ENCODE measurements around the gene CCDC190. TPM values are rescaled to one million over a fixed set of nuclear protein-coding genes. Genes with fewer than 3 reads are reported as not detected.

The CCDC190 gene
- total and polyA plus RNA-seq, 2 of the 8 experiments (the other 6 are each of a cell fraction or from before 2014, with no cell fraction given): not detected

DNA sequence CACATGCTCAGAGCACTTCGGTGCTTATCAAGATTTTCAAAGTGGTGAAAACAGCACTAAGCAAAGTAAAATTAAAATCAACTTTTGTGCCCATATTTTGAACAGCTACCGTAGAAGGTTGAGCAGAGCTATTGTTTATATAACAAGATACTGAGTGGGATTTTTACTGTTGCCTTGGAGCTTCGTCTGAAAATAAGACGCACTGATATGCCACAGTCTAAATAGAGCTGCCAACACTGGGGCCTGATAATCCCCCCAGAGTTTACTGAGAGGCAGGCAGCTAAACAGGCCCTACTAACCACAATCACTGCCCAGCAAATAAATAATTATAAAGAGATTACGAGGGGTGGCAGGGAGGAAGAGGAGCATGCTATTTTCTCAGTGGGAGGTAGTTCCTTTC lies 650 bp upstream of the CCDC190 start (continued):
- TF ChIP-seq, protein P1, sequence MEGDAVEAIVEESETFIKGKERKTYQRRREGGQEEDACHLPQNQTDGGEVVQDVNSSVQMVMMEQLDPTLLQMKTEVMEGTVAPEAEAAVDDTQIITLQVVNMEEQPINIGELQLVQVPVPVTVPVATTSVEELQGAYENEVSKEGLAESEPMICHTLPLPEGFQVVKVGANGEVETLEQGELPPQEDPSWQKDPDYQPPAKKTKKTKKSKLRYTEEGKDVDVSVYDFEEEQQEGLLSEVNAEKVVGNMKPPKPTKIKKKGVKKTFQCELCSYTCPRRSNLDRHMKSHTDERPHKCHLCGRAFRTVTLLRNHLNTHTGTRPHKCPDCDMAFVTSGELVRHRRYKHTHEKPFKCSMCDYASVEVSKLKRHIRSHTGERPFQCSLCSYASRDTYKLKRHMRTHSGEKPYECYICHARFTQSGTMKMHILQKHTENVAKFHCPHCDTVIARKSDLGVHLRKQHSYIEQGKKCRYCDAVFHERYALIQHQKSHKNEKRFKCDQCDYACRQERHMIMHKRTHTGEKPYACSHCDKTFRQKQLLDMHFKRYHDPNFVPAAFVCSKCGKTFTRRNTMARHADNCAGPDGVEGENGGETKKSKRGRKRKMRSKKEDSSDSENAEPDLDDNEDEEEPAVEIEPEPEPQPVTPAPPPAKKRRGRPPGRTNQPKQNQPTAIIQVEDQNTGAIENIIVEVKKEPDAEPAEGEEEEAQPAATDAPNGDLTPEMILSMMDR (IDR thresholded peaks at IDR 0.05; ENCODE audit: control extremely low read depth in 1 of 3, insufficient read depth in 1 of 3, low read depth in 1 of 3, low read length in 3 of 3): no peak
- no peak for TF ChIP-seq ASH2L (IDR thresholded peaks at IDR 0.05; ENCODE audit: low read length)
- TF ChIP-seq EGR1 (IDR thresholded peaks at IDR 0.05; ENCODE audit: borderline replicate concordance, low read depth, low read length): no peak
- no peak for TF ChIP-seq ZNF274 (IDR thresholded peaks at IDR 0.05; ENCODE audit: borderline replicate concordance, extremely low read depth, low read length)
